Uterus (tissue), 2 donors: ENCODE results near the gene MOB3B.

Experiments used
- CTCF ChIP-seq, 4 experiments: fragments of 200-600 bp in 2 of 4; fragments of 450-650 bp in 2 of 4; sonication (generic) in 2 of 4; IDR thresholded peaks; one replicate each; pipeline ENCODE4 v1.5.1; 2016 to 2019; ENCODE audit warnings: antibody characterized with exemption in 4 of 4, mild to moderate bottlenecking in 2 of 4, moderate library complexity in 1 of 4
- POLR2A ChIP-seq, 2 donors: fragments of 450-650 bp; IDR thresholded peaks; one replicate each; pipeline ENCODE4 v1.6.1; 2016; ENCODE audit warnings: antibody characterized with exemption in 2 of 2, mild to moderate bottlenecking in 1 of 2, moderate library complexity in 1 of 2

- TF ChIP-seq POLR2A (IDR thresholded peaks at IDR 0.05) (no peak), CTCF (IDR thresholded peaks at IDR 0.05) (no peak)
These were observed 129.2 kb downstream of the MOB3B start for GRCh38 chr9:27400334-27400880.
